H1 (cell line): ENCODE measurements around the gene NLK. TPM values are rescaled to one million over a fixed set of nuclear protein-coding genes. Genes with fewer than 3 reads are reported as not detected.

Source experiments
- CTCF ChIA-PET: fragments of 300-600 bp; sonication (Branson Sonifier 250); formaldehyde crosslinking; loops from one replicate; lab custom pipeline; 2021; ENCODE audit not compliant: partially characterized antibody; lab: Charles Lee
- POLR2A ChIA-PET: fragments of 300-600 bp; sonication (Branson Sonifier 250); formaldehyde crosslinking; loops from one replicate; lab custom pipeline; 2021; ENCODE audit warnings: inconsistent platforms; ENCODE audit not compliant: partially characterized antibody; lab: Charles Lee
- DNase-seq, 2 experiments: peaks; one replicate each; pipeline versions ENCODE4 v3.0.0 to v3.0.0-alpha.2; 2010 to 2022; ENCODE audit warnings: low spot score in 2 of 2, low read depth in 1 of 2, mixed read lengths in 1 of 2
- FAIRE-seq: peaks from 2 replicates; lab custom pipeline; 2011; peaks lifted over from hg19 to GRCh38; lab: Jason Lieb, UNC
- H2AFZ ChIP-seq: 2 replicates; pipeline ENCODE4 v1.8.1; 2012; ENCODE audit warnings: low read length, inconsistent platforms
- H2AK5ac ChIP-seq: 2 replicates; pipeline ENCODE4 v1.6.1; 2013; ENCODE audit warnings: low read depth, low read length
- H2BK120ac ChIP-seq: replicated peaks from 2 replicates; pipeline ENCODE3; 2013; ENCODE audit warnings: low read depth, low read length, inconsistent platforms
- H2BK12ac ChIP-seq: 2 replicates; pipeline ENCODE4 v1.6.1; 2013; ENCODE audit warnings: low read depth, low read length
- H2BK15ac ChIP-seq: 2 replicates; pipeline ENCODE4 v1.6.1; 2013; ENCODE audit warnings: low read length
- H2BK20ac ChIP-seq: 2 replicates; pipeline ENCODE4 v1.6.1; 2013; ENCODE audit warnings: low read length
- H2BK5ac ChIP-seq: 2 replicates; pipeline ENCODE4 v1.6.1; 2013; ENCODE audit warnings: low read depth, low read length
- H3K14ac ChIP-seq: 2 replicates; pipeline ENCODE4 v1.6.1; 2013; ENCODE audit warnings: inconsistent platforms; ENCODE audit not compliant: insufficient read length
- H3K18ac ChIP-seq: 2 replicates; pipeline ENCODE4 v1.6.1; 2013; ENCODE audit warnings: low read length; ENCODE audit errors: extremely low read depth
- H3K23ac ChIP-seq: 2 replicates; pipeline ENCODE4 v1.6.1; 2013; ENCODE audit warnings: inconsistent platforms; ENCODE audit not compliant: insufficient read length
- H3K23me2 ChIP-seq: 2 replicates; pipeline ENCODE4 v1.6.1; 2013; ENCODE audit warnings: low read depth, low read length
- H3K27ac ChIP-seq: 2 replicates; pipeline ENCODE4 v1.6.1; 2011; ENCODE audit warnings: low read depth, low read length, inconsistent platforms
- H3K27me3 ChIP-seq, 4 experiments: replicated peaks in 1 of 4; 1 replicate in 1 of 4; 2 replicates in 3 of 4; pipeline versions ENCODE4 v1.6.1 to v1.8.1; 2011 to 2013; ENCODE audit warnings: low read length in 3 of 4, mild to moderate bottlenecking in 3 of 4, inconsistent platforms in 2 of 4, mixed read lengths in 2 of 4, moderate library complexity in 1 of 4; ENCODE audit not compliant: control insufficient read depth in 3 of 4, insufficient read depth in 3 of 4; ENCODE audit errors: extremely low read depth in 1 of 4
- H3K36me3 ChIP-seq, 4 experiments: 2 replicates each; pipeline versions ENCODE4 v1.6.1 to v1.8.1; 2011 to 2013; ENCODE audit warnings: mild to moderate bottlenecking in 4 of 4, low read length in 3 of 4, moderate library complexity in 2 of 4, control low read depth in 1 of 4, inconsistent platforms in 1 of 4; ENCODE audit not compliant: insufficient read depth in 4 of 4, control insufficient read depth in 2 of 4
- H3K4ac ChIP-seq: replicated peaks from 2 replicates; pipeline ENCODE3; 2013; ENCODE audit warnings: low read length, low read depth, mixed read lengths, inconsistent platforms; ENCODE audit not compliant: insufficient read length
- H3K4me1 ChIP-seq, 4 experiments: replicated peaks in 1 of 4; 1 replicate in 1 of 4; 2 replicates in 3 of 4; pipeline versions ENCODE4 v1.6.1 to v1.8.1; 2011 to 2013; ENCODE audit warnings: low read length in 3 of 4, inconsistent platforms in 2 of 4, mixed read lengths in 1 of 4; ENCODE audit not compliant: insufficient read depth in 4 of 4, control insufficient read depth in 3 of 4
- H3K4me2 ChIP-seq, 2 experiments: 2 replicates each; pipeline versions ENCODE4 v1.6.1 to v1.8.1; 2011 to 2013; ENCODE audit warnings: low read depth in 2 of 2, low read length in 2 of 2, control low read depth in 1 of 2, inconsistent platforms in 1 of 2, mild to moderate bottlenecking in 1 of 2; ENCODE audit not compliant: insufficient read depth in 1 of 2
- H3K4me3 ChIP-seq, 4 experiments: fragments of 200-600, 300-600 bp in 1 of 4; sonication (generic), shearing (Covaris generic), sonication (Bioruptor Twin) in 1 of 4; 2 replicates each; pipeline versions ENCODE4 v1.5.1 to v1.8.1; 2011 to 2016; ENCODE audit warnings: low read length in 4 of 4, low read depth in 3 of 4, control low read depth in 2 of 4, inconsistent platforms in 2 of 4, mild to moderate bottlenecking in 2 of 4, mixed read lengths in 1 of 4, moderate library complexity in 1 of 4; ENCODE audit not compliant: insufficient read depth in 2 of 4; ENCODE audit errors: extremely low read depth in 1 of 4
- H3K56ac ChIP-seq: replicated peaks from 2 replicates; pipeline ENCODE3; 2013; ENCODE audit warnings: low read depth, mild to moderate bottlenecking, mixed read lengths, low read length, inconsistent platforms; ENCODE audit not compliant: insufficient read length
- H3K79me1 ChIP-seq: 2 replicates; pipeline ENCODE4 v1.6.1; 2013; ENCODE audit warnings: low read depth, low read length, control low read depth
- H3K79me2 ChIP-seq, 2 experiments: 2 replicates each; pipeline versions ENCODE4 v1.6.1 to v1.8.1; 2012 to 2013; ENCODE audit warnings: low read length in 2 of 2, mild to moderate bottlenecking in 2 of 2, inconsistent platforms in 1 of 2; ENCODE audit not compliant: insufficient read depth in 2 of 2, control insufficient read depth in 1 of 2
- H3K9ac ChIP-seq, 4 experiments: replicated peaks in 1 of 4; 1 replicate in 1 of 4; 2 replicates in 3 of 4; pipeline versions ENCODE4 v1.6.1 to v1.8.1; 2011 to 2013; ENCODE audit warnings: low read depth in 3 of 4, low read length in 3 of 4, control low read depth in 2 of 4, mild to moderate bottlenecking in 2 of 4, moderate library complexity in 2 of 4, inconsistent platforms in 1 of 4; ENCODE audit errors: extremely low read depth in 1 of 4
- H3K9me3 ChIP-seq, 2 experiments: 2 replicates each; pipeline versions ENCODE4 v1.6.1 to v1.8.1; 2012 to 2013; ENCODE audit warnings: mild to moderate bottlenecking in 2 of 2, moderate library complexity in 2 of 2, control low read depth in 1 of 2, inconsistent platforms in 1 of 2, low read depth in 1 of 2, low read length in 1 of 2, mixed read lengths in 1 of 2; ENCODE audit not compliant: insufficient read depth in 2 of 2
- H4K20me1 ChIP-seq, 2 experiments: replicated peaks in 1 of 2; 2 replicates each; pipeline versions ENCODE3 to v1.8.1; 2011 to 2013; ENCODE audit warnings: inconsistent platforms in 2 of 2, low read length in 2 of 2, mild to moderate bottlenecking in 1 of 2; ENCODE audit not compliant: insufficient read depth in 2 of 2, control insufficient read depth in 1 of 2
- H4K5ac ChIP-seq: 2 replicates; pipeline ENCODE4 v1.6.1; 2013; ENCODE audit warnings: low read length, low read depth, mixed read lengths, inconsistent platforms; ENCODE audit not compliant: insufficient read length
- H4K8ac ChIP-seq: 2 replicates; pipeline ENCODE4 v1.8.0; 2013; ENCODE audit warnings: mild to moderate bottlenecking, moderate library complexity, low read length, inconsistent platforms; ENCODE audit not compliant: insufficient read depth; ENCODE audit errors: extremely low read depth
- H4K91ac ChIP-seq: replicated peaks from 2 replicates; pipeline ENCODE3; 2013; ENCODE audit warnings: low read length, mixed read lengths, inconsistent platforms; ENCODE audit not compliant: insufficient read length
- ASH2L ChIP-seq: fragments of 200-600, 300-600 bp; sonication (generic); IDR thresholded peaks from one replicate; pipeline ENCODE4 v1.7.1; 2017; ENCODE audit warnings: low read length
- BRCA1 ChIP-seq: IDR thresholded peaks from 2 replicates; pipeline ENCODE4 v1.6.1; 2012; ENCODE audit warnings: low read depth, low read length, improper control_type of control experiment
- EGR1 ChIP-seq: IDR thresholded peaks from 2 replicates; pipeline ENCODE4 v1.6.1; 2011; ENCODE audit warnings: low read depth, low read length, borderline replicate concordance
- EZH2 ChIP-seq: fragments of 200-600 bp; sonication (generic); IDR thresholded peaks from 2 replicates; pipeline ENCODE4 v1.7.1; 2012; ENCODE audit warnings: low read depth, mild to moderate bottlenecking, moderate library complexity, low read length, inconsistent platforms; ENCODE audit not compliant: severe bottlenecking
- JUN ChIP-seq: IDR thresholded peaks from 2 replicates; pipeline ENCODE4 v1.6.1; 2011; ENCODE audit warnings: low read depth, mild to moderate bottlenecking, improper control_type of control experiment, low read length
- KDM1A ChIP-seq: fragments of 200-600, 300-600 bp; sonication (generic); IDR thresholded peaks from 2 replicates; pipeline ENCODE4 v1.7.1; 2016; ENCODE audit warnings: mild to moderate bottlenecking, low read length, borderline replicate concordance
- KDM4A ChIP-seq: IDR thresholded peaks from one replicate; pipeline ENCODE4 v1.7.1; 2012; ENCODE audit warnings: low read depth, mild to moderate bottlenecking, moderate library complexity, low read length, inconsistent platforms; ENCODE audit not compliant: severe bottlenecking
- MAFK ChIP-seq: IDR thresholded peaks from 2 replicates; pipeline ENCODE4 v1.6.1; 2012; ENCODE audit warnings: low read depth, mild to moderate bottlenecking, improper control_type of control experiment, low read length
- RBBP5 ChIP-seq: IDR thresholded peaks from 2 replicates; pipeline ENCODE4 v1.7.1; 2012; ENCODE audit warnings: low read depth, mild to moderate bottlenecking, inconsistent platforms, low read length, moderate library complexity, borderline replicate concordance
- SUZ12 ChIP-seq: fragments of 200-600 bp; sonication (generic); IDR thresholded peaks from 2 replicates; pipeline ENCODE4 v1.6.1; 2012; ENCODE audit warnings: mild to moderate bottlenecking, inconsistent platforms, low read length, moderate library complexity, mixed read lengths
- USF2 ChIP-seq: IDR thresholded peaks from 2 replicates; pipeline ENCODE4 v1.6.1; 2011; ENCODE audit warnings: low read length, improper control_type of control experiment
- ZNF274 ChIP-seq: IDR thresholded peaks from 2 replicates; pipeline ENCODE4 v1.7.0; 2012; ENCODE audit warnings: low read length, borderline replicate concordance; ENCODE audit errors: extremely low read depth
- WGBS, 2 experiments: shearing (Covaris generic) in 1 of 2; methylation state at CpG; one replicate each; pipeline versions ENCODE4 v1.1.6 to v1.1.7; 2013 to 2015; ENCODE audit warnings: low lambda C conversion rate in 2 of 2, mixed read lengths in 2 of 2, inconsistent platforms in 1 of 2, low coverage in 1 of 2, missing lambda C conversion rate in 1 of 2; ENCODE audit not compliant: insufficient replicate concordance in 2 of 2, insufficient coverage in 1 of 2, insufficient read length in 1 of 2; ENCODE audit errors: extremely low coverage in 1 of 2, missing lambda C conversion rate in 1 of 2; 5-methylcytosine and 5-hydroxymethylcytosine counted together
- polyA plus RNA-seq, 7 experiments: library from polyadenylated mRNA; depleted of rRNA in 3 of 7; stranded (reverse) in 5 of 7; unstranded in 2 of 7; fragments of >200 nt in 5 of 7; fragments of 200-250 nt in 2 of 7; gene quantifications; 1 replicate in 5 of 7; 2 replicates in 1 of 7; 4 replicates in 1 of 7; pipeline versions ENCODE4 v1.2.1 to v1.2.3, GENCODE V29; 2011 to 2013; ENCODE audit warnings: missing spikeins in 2 of 7, mixed read lengths in 2 of 7
- total RNA-seq: library from RNA; stranded (reverse); fragmentation: NEBNext Ultra II Directional; extraction: Animal tissue kit (Norgen Biotek cat#: 25700); gene quantifications from 2 replicates; pipeline ENCODE4 v1.2.1, GENCODE V29; 2021
- TF ChIP-seq, protein P1 (sequence below): IDR thresholded peaks from 2 replicates; pipeline ENCODE4 v1.6.1; 2012; ENCODE audit warnings: inconsistent platforms

The NLK gene
- total and polyA plus RNA-seq, 2 of the 8 experiments (the other 6 are each of a cell fraction or from before 2014, with no cell fraction given): 30.8 to 49.9 TPM

DNA sequence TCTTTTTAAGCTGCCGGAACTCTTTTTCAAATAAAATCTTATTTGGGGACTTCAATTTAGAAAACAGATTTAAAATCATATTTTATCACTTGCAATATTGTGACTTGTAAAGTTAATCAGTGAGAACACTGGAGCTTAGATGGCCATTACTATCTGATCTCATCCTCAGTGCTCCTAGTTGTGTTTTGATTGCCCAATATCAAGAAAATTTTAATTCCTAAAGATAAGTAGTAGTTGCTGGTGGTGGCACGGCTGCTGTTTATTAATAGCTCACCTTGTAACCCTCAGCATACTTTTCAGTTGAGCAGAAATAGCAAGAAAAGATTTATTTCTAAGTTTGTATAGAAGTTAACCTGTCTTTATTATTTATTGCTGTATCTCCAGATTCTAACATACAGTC lies 124.0 kb downstream of the NLK start:
- H4K5ac ChIP-seq: no peak overlapping the region
- H3K79me2 ChIP-seq: no peaks in the 10 kb centered on the region
- TF ChIP-seq BRCA1 (no peak), SUZ12 (no peak), JUN (no peak), MAFK (no peak), USF2 (no peak), KDM4A (no peak), ASH2L (no peak), KDM1A (no peak), ZNF274 (no peak), EZH2 (no peak), RBBP5 (no peak), EGR1 (no peak)
- TF ChIP-seq, protein P1, sequence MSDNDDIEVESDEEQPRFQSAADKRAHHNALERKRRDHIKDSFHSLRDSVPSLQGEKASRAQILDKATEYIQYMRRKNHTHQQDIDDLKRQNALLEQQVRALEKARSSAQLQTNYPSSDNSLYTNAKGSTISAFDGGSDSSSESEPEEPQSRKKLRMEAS: no peak
- no peaks in the 10 kb centered on the region for H3K23me2 ChIP-seq
- H4K8ac ChIP-seq: no peak overlapping the region
- no peak overlapping the region for H3K4me3 ChIP-seq
- DNase-seq: no peak
- no peak overlapping the region for H2AFZ ChIP-seq
- no peak overlapping the region for H3K18ac ChIP-seq
- WGBS, 2 experiments: 95% methylated on average over 2 of the region's 2 CpGs; no CpG with 5 or more reads in 1 of the 2 experiments
- H3K36me3 ChIP-seq: peaks cover 3 to 10% (median 8%) of the 10 kb centered on the region in 4 experiments; a peak in 4 of 8 replicates
- no peak overlapping the region for H3K4me2 ChIP-seq
- ChIA-PET POLR2A (interaction anchor here (0.8 kb wide), 1 partner anchor 12 kb away, joined by 3 read pairs; no protein-coding TSS in a partner anchor), CTCF (no interaction called here)
- H3K14ac ChIP-seq: no peak overlapping the region
- H2BK5ac ChIP-seq: no peak overlapping the region
- no peak overlapping the region for H2BK20ac ChIP-seq
- H3K9me3 ChIP-seq: no peaks in the 10 kb centered on the region
- no peak for FAIRE-seq
- no peak overlapping the region for H3K23ac ChIP-seq
- no peak overlapping the region for H2BK12ac ChIP-seq
- H3K9ac ChIP-seq: no peak overlapping the region
- no peaks in the 10 kb centered on the region for H3K79me1 ChIP-seq
- no peak overlapping the region for H2BK15ac ChIP-seq
- no peak overlapping the region for H3K4ac ChIP-seq
- H3K27me3 ChIP-seq: no peaks in the 10 kb centered on the region
- H3K27ac ChIP-seq: no peak overlapping the region
- H3K4me1 ChIP-seq: peaks cover 0 to 6% (median 3%) of the 10 kb centered on the region in 4 experiments; a peak in 3 of 7 replicates
- no peak overlapping the region for H3K56ac ChIP-seq
- H4K91ac ChIP-seq: no peak overlapping the region
- no peak overlapping the region for H2BK120ac ChIP-seq
- H2AK5ac ChIP-seq: no peak overlapping the region
- H4K20me1 ChIP-seq: no peaks in the 10 kb centered on the region
